Measurements from ENCODE around the gene ADAMTSL1. TPM values are rescaled to one million over a fixed set of nuclear protein-coding genes. Genes with fewer than 3 reads are reported as not detected.

The ADAMTSL1 gene
- total RNA-seq, 1 experiment from 2014 or later, result 1.2 TPM

GRCh38 chr9:18795947-18796671, 322.2 kb downstream of the ADAMTSL1 start:
- H3K27ac ChIP-seq (ENCODE audit: insufficient read length, low read depth, low read length), result no peak overlapping the region
- no peak overlapping the region for H3K4ac ChIP-seq (ENCODE audit: low read depth, low read length)
- no peak overlapping the region for H2BK20ac ChIP-seq (ENCODE audit: low read depth, low read length, poor library complexity, severe bottlenecking)
- Mint-ChIP-seq H3K9me3 (no peaks in the 10 kb centered on the region), H3K4me1 (peaks cover 17 to 26% of the 10 kb centered on the region in 2 experiments), H3K4me3 (no peak overlapping the region), H3K27ac (no peak overlapping the region), H3K36me3 (ENCODE audit: insufficient read depth in 1 of 3, low read depth in 3 of 3) (no peaks in the 10 kb centered on the region), H3K27me3 (ENCODE audit: low read depth) (no peaks in the 10 kb centered on the region)
- no peak overlapping the region for H3T11ph ChIP-seq (ENCODE audit: low read length)
- H2AFZ ChIP-seq (ENCODE audit: low read length), result no peak overlapping the region
- H2BK120ac ChIP-seq (ENCODE audit: low read depth, low read length, poor library complexity, severe bottlenecking), result no peak overlapping the region
- H3K79me2 ChIP-seq (ENCODE audit: insufficient read depth, low read length), result no peaks in the 10 kb centered on the region
- H3K27me3 ChIP-seq (ENCODE audit: insufficient read depth, low read length), result no peaks in the 10 kb centered on the region
- no peak for DNase-seq
- no peak overlapping the region for H2BK12ac ChIP-seq (ENCODE audit: insufficient read length, low read depth, low read length)
- no peaks in the 10 kb centered on the region; the same call in 1 of the 2 replicates for H3K4me1 ChIP-seq (ENCODE audit: insufficient read depth, low read length)
- no peak overlapping the region for H4K8ac ChIP-seq (replicated peaks; ENCODE audit: insufficient read length, low read depth, low read length)
- no peaks in the 10 kb centered on the region for H4K20me1 ChIP-seq (ENCODE audit: control insufficient read depth, insufficient read depth, insufficient read length)
- no peak overlapping the region for H3K4me2 ChIP-seq (ENCODE audit: insufficient read depth, insufficient read length, low read length)
- no peaks in the 10 kb centered on the region for H3K9me3 ChIP-seq (ENCODE audit: control insufficient read depth, low read depth, low read length)
- no peak overlapping the region for H3K14ac ChIP-seq (ENCODE audit: insufficient read depth, low read length)
- no CpG with 5 or more reads among the region's 5 CpGs for WGBS (ENCODE audit: extremely low coverage, insufficient read length, low lambda C conversion rate)
- no peak overlapping the region for H2BK5ac ChIP-seq (ENCODE audit: insufficient read length, low read length)
- H3K23ac ChIP-seq (ENCODE audit: insufficient read length, low read depth, low read length), result no peak overlapping the region
- no peak overlapping the region for H3K9ac ChIP-seq (ENCODE audit: extremely low read depth, insufficient read length, low read length)
- no peak overlapping the region for H2BK15ac ChIP-seq (ENCODE audit: low read depth, low read length)
- H4K91ac ChIP-seq (ENCODE audit: insufficient read length, low read depth, low read length), result no peak overlapping the region
- no peaks in the 10 kb centered on the region for H3K23me2 ChIP-seq (ENCODE audit: insufficient read length, low read depth, low read length, poor library complexity, severe bottlenecking)
- H3K56ac ChIP-seq (ENCODE audit: insufficient read length, low read depth, low read length), result no peak overlapping the region
- no peak overlapping the region for H4K5ac ChIP-seq (ENCODE audit: insufficient read length, low read depth, low read length)
- H2AK5ac ChIP-seq (ENCODE audit: insufficient read length, low read length), result no peak overlapping the region
- no peak for TF ChIP-seq CTCF (conservative IDR thresholded peaks at IDR 0.05)
- H3K79me1 ChIP-seq (ENCODE audit: insufficient read depth, low read depth, low read length, poor library complexity, severe bottlenecking), result no peaks in the 10 kb centered on the region
- H3K18ac ChIP-seq (ENCODE audit: insufficient read length, low read depth, low read length), result no peak overlapping the region

Data from H9 (cell line).